ENCODE results near the gene ANKRD11. TPM values are rescaled to one million over a fixed set of nuclear protein-coding genes. Genes with fewer than 3 reads are reported as not detected.

The ANKRD11 gene
- total RNA-seq, 1 experiment from 2014 or later: 47.0 TPM

DNA sequence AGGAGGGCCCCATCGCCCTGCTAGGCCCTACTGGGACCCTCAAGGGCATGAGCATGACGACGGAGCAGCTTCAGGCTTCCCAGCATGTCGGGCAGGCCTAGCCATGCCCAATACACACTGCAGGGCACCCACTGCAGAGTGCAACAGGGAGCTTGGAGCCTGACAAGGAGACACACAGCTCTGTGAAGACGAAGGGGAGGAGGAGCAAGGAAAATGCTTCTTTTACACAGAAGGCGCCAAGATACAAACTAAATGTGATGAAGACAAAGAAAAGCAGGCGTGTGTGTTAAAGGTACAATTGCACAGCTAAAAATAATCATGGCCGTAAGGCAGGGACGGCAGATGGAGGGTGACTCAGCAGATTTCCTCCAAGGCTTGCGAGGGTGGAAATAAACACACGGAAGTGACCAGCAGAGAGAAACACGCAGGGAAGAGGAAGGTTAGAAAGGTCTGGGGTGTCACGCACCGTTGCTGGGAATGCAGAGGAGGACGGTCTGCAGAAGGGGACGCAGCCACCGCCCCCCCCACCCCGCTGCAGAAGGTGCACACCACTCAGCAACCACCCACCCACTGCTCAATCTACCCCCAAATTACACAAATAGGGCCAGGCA, 164.4 kb downstream of the ANKRD11 start:
- peak; percentile 36 for DNase-seq (ENCODE audit: low read depth, low spot score)
- in situ Hi-C loops (cut with HindIII; ENCODE audit: low pct_unique_long_range_greater_than_20kb, low sequenced_read_pairs): no loop called here

GRCh38 chr16:89324056-89325010, 166.0 kb downstream of the ANKRD11 start:
- in situ Hi-C loops (cut with HindIII; ENCODE audit: low pct_unique_long_range_greater_than_20kb, low sequenced_read_pairs): no loop called here
- DNase-seq (ENCODE audit: low read depth, low spot score): no peak

DNA sequence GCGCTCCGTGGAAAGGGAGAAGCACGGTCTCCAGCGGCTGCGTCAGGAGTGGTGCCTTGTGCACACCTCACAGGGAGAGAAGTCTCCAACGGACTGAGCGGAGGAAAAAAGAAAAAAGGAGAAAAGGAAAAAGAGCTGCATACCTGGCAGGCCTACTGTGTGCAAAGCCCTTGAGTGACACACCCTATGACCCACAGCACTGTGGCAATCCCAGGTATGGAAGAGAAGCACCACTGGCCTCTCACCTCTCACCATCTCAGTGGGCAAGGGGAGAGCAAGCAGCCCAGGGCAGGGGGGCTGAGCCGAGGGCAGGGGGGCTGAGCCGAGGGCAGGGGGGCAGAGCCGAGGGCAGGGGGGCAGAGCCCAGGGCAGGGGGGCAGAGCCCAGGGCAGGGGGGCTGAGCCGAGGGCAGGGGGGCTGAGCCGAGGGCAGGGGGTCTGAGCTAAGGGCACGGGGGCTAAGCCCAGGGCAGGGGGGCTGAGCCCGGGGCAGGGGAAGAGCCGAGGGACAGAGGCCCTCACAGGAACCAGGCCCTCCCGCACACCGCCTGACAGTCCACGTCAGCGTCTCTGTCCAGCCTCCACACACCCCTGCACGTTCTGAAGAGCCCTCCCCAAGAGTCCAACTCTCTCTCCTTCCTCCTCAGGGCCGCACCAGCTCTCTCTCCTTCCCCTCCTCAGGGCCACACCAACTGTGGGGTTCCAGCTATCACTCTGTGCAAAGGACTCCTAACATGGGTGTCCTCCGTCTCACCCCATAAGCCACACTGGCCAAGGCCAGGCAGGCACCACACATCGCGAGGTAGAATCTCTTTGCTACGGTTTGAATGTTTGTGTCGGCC, 167.0 kb downstream of the ANKRD11 start:
- in situ Hi-C loops (cut with HindIII; ENCODE audit: low pct_unique_long_range_greater_than_20kb, low sequenced_read_pairs): no loop called here
- no peak for DNase-seq (ENCODE audit: low read depth, low spot score)

DNA sequence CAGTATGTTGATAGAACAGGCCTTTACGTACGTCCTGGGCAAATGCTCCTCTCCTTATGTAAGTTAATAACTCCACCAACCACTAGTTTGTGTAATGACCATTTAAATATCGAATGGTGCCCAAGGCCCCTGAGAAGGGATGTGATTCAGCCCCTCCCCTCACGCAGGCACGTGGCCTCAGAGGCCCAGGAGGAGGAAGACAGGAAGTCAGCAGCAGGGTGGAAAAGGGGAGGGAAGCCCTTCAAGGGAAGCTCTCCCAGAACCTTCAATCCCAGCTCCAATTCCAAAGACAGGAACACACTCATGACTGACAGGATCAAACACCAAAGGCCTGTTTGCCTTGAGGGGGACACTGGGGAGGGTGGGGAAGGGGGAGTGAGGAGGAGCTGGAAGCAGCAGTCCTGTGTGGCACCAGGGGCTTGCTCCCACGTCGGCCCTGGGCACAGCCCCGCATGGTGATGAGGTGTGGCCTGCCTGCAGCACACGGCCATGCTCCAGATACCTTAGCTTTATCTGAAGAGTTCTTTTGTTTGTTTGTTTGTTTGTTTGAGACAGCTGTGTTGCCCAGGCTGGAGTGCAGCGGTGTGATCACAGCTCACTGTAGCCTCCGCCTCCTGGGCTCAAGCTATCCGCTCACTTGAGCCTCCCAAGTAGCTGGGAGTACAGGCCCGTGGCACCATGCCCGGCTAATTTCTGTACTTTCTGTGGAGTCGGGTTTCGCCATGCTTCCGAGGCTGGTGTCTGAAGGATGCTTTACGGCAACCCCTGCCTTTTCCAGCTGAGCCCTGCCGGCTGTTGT, 167.8 kb downstream of the ANKRD11 start:
- in situ Hi-C loops (cut with HindIII; ENCODE audit: low pct_unique_long_range_greater_than_20kb, low sequenced_read_pairs): no loop called here
- peak; percentile 55 for DNase-seq (ENCODE audit: low read depth, low spot score)

- in situ Hi-C loops (cut with HindIII; ENCODE audit: low pct_unique_long_range_greater_than_20kb, low sequenced_read_pairs): no loop called here
- no peak for DNase-seq (ENCODE audit: low read depth, low spot score)
These were observed 169.4 kb downstream of the ANKRD11 start for GRCh38 chr16:89320782-89321501.

GRCh38 chr16:89319886-89320781, 170.2 kb downstream of the ANKRD11 start:
- in situ Hi-C loops (cut with HindIII; ENCODE audit: low pct_unique_long_range_greater_than_20kb, low sequenced_read_pairs): no loop called here

DNA sequence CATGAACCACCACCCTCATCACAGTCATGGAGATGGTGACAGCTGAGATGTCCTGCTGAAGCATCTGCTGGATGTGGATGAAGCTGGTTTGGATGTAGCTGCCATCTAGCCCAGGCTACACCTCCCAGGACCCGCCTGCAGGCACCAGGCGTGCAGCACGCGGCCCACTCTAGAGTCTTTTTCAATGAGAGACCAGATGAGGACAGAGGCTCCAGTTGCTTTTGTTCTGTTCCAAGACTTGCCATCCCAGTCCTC, 170.8 kb downstream of the ANKRD11 start:
- in situ Hi-C loops (cut with HindIII; ENCODE audit: low pct_unique_long_range_greater_than_20kb, low sequenced_read_pairs): no loop called here
- no peak for DNase-seq (ENCODE audit: low read depth, low spot score)

More at GRCh38 chr16:89319886-89320781, 170.2 kb downstream of the ANKRD11 start:
- peak; percentile 18 for DNase-seq (ENCODE audit: low read depth, low spot score)

DNA sequence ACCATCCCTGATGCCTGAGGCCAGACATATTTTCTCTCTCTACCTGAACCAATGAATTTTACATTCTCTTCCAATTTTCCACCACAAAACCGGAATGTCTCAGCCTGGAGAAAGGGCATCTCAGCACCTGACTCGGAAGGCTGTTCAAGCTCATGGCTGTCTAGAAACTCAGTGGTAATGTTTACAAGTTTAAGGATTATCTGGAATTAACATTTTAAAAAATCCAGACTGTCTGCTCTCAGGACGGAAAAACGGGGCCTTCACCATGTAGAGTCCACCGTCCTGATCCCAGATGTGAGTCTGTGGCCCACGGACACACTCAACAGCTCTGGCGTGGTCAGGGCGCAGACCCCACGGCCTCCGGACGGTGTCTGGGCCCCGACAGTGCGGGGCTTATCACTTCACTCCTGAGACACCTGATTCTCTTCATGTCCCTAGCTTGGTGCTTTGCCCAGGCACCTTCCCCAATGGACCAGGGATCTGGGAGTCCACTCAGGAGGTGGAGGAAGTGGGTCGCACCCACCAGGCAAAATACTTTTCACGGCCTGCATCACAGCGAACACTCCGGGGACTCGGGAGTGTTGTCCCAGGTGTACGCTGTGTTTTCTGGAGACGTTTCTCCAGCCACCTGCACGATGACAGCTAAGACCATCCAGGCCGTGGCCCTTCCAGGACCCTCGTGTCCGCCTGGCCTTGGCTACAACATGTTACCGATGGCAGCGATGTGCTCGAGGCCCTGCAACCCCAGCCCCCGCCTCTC, 171.3 kb downstream of the ANKRD11 start:
- DNase-seq (ENCODE audit: low read depth, low spot score): no peak
- in situ Hi-C loops (cut with HindIII; ENCODE audit: low pct_unique_long_range_greater_than_20kb, low sequenced_read_pairs): no loop called here

GRCh38 chr16:89318430-89318758, 172.0 kb downstream of the ANKRD11 start:
- in situ Hi-C loops (cut with HindIII; ENCODE audit: low pct_unique_long_range_greater_than_20kb, low sequenced_read_pairs): no loop called here
- DNase-seq (ENCODE audit: low read depth, low spot score): no peak

- no peak for DNase-seq (ENCODE audit: low read depth, low spot score)
- in situ Hi-C loops (cut with HindIII; ENCODE audit: low pct_unique_long_range_greater_than_20kb, low sequenced_read_pairs): no loop called here
These were observed 172.5 kb downstream of the ANKRD11 start for GRCh38 chr16:89317729-89318429.

GRCh38 chr16:89317101-89317671, 173.2 kb downstream of the ANKRD11 start:
- DNase-seq (ENCODE audit: low read depth, low spot score): no peak
- in situ Hi-C loops (cut with HindIII; ENCODE audit: low pct_unique_long_range_greater_than_20kb, low sequenced_read_pairs): no loop called here

DNA sequence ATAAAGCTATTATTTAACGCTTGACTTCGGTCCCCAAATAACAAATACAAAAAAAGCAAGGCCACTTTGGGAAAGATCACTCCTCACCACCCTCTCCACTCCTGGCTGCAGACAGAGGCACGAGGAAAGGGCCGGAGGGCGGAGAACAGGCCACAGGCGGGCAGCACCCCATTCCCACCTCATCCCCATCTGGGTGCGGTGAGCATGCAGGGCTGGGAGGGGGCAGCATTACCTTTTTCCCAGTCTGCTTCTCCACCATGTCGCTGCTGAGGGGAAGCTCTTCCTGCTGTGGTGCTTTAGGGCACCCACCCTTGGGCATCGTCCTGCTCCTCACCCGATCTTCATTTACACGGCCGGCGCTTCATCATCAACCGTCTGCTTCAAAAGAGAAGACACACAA, 173.7 kb downstream of the ANKRD11 start:
- in situ Hi-C loops (cut with HindIII; ENCODE audit: low pct_unique_long_range_greater_than_20kb, low sequenced_read_pairs): no loop called here
- DNase-seq (ENCODE audit: low read depth, low spot score): no peak

DNA sequence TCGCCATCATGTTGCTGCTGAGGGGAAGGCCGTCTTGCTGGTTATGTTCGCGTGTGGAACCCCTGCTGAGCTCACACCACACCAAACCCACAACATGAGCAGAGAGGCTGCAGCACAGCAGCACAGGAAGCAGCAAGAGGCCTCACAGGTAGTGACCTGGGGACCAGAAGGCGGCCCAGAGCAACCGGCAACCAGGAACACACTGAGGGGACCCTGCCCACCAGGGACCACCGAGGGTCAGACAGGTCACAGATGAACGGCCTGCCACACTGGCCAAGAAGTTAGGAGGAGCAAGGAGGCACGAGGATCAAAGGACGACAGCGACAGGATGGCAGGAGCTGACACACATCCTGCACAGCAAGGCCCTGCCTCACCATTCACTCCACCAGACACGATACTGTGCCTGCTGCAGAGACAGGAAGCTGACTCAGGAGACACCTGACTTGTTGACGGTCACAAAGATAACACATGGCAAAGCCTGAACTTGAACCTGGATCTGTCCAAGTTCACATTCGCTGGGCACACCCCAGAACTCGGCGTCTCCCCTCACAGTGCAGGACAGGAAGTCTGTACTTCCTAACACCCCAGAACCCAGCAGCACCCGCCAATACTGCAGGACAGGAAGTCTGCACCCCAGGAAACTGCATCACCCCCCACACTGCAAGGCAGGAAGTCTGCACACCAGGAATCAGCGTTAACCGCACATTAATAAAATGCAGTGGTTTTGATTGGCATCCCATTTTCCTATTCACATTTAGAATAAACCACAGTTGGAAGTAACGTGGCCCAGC, 174.4 kb downstream of the ANKRD11 start:
- in situ Hi-C loops (cut with HindIII; ENCODE audit: low pct_unique_long_range_greater_than_20kb, low sequenced_read_pairs): no loop called here
- peak; percentile 16 for DNase-seq (ENCODE audit: low read depth, low spot score)

DNA sequence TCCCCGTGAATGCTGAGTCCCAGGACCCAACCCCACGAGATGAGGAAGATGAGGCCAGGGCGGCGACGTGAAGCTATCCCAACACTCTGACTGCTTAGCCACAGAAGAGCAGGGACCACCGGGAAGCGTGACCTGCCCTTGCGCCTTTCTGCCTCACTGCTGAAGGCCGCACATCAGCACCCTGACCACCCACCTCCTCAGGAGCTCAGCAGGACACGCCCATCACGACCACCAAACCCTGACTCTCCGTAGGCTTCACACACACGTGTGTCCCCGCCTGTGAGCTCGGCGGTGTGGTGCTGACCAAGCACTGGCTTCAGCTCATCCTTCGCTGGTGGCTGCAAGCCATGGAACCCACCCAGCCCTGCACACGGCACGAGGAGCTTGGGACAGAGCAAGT, 175.1 kb downstream of the ANKRD11 start:
- DNase-seq (ENCODE audit: low read depth, low spot score): no peak

More for the DNA sequence above, 175.1 kb downstream of the ANKRD11 start:
- in situ Hi-C loops (cut with HindIII; ENCODE audit: low pct_unique_long_range_greater_than_20kb, low sequenced_read_pairs): no loop called here

All from SK-MEL-5 (cell line).